OCI-LY7 (cell line): Measurements from ENCODE around the gene DNAL1. TPM values are rescaled to one million over a fixed set of nuclear protein-coding genes. Genes with fewer than 3 reads are reported as not detected.

Experiments
- BruUV-seq: library from RNA; stranded (reverse); fragments of 400-500 nt; replicated peaks from 2 replicates; lab custom pipeline; 2021; lab: Mats Ljungman, UMichigan
- CTCF ChIA-PET: fragments of 300-600 bp; sonication (Branson Sonifier 250); formaldehyde crosslinking; loops from one replicate; lab custom pipeline; 2022; ENCODE audit warnings: antibody characterized with exemption; ENCODE audit not compliant: unreplicated experiment; lab: Charles Lee
- POLR2A ChIA-PET: fragments of 300-600 bp; sonication (Branson Sonifier 250); formaldehyde crosslinking; loops from one replicate; lab custom pipeline; 2022; ENCODE audit warnings: antibody characterized with exemption; lab: Charles Lee
- DNase-seq: peaks from one replicate; pipeline ENCODE4 v3.0.0-alpha.2; 2015; ENCODE audit warnings: low spot score
- H2AFZ ChIP-seq: fragments of 200-600 bp; sonication (generic), shearing (Covaris generic); 2 replicates; pipeline ENCODE4 v1.6.1; 2014; ENCODE audit warnings: mild to moderate bottlenecking, antibody characterized with exemption, low read length, moderate library complexity
- H3K27ac ChIP-seq: fragments of 200-600 bp; sonication (generic); 2 replicates; pipeline ENCODE4 v1.5.1; 2014; ENCODE audit warnings: mixed run types, low read depth, mild to moderate bottlenecking, moderate library complexity, low read length, inconsistent platforms; ENCODE audit not compliant: poor library complexity, severe bottlenecking
- H3K36me3 ChIP-seq: fragments of 200-600 bp; sonication (generic); 2 replicates; pipeline ENCODE4 v1.6.1; 2014; ENCODE audit warnings: mild to moderate bottlenecking, antibody characterized with exemption, low read length, moderate library complexity, mixed read lengths; ENCODE audit not compliant: insufficient read depth
- H3K4me1 ChIP-seq: fragments of 200-600 bp; sonication (generic); 2 replicates; pipeline ENCODE4 v1.5.1; 2014; ENCODE audit warnings: mild to moderate bottlenecking, low read length; ENCODE audit not compliant: insufficient read depth, poor library complexity, severe bottlenecking
- H3K4me2 ChIP-seq: fragments of 200-600 bp; sonication (generic); 2 replicates; pipeline ENCODE4 v1.6.1; 2014; ENCODE audit warnings: mild to moderate bottlenecking, low read length
- H3K4me3 ChIP-seq: fragments of 200-600 bp; sonication (generic); 2 replicates; pipeline ENCODE4 v1.5.1; 2014; ENCODE audit warnings: mild to moderate bottlenecking, low read depth, low read length; ENCODE audit not compliant: poor library complexity, severe bottlenecking
- H3K79me2 ChIP-seq: fragments of 200-600 bp; sonication (generic); 2 replicates; pipeline ENCODE4 v1.6.1; 2016; ENCODE audit warnings: low read depth, mild to moderate bottlenecking, low read length, moderate library complexity, mixed read lengths; ENCODE audit not compliant: insufficient read depth
- H3K9me2 ChIP-seq: fragments of 200-600 bp; sonication (generic); 2 replicates; pipeline ENCODE4 v1.6.1; 2016; ENCODE audit warnings: mild to moderate bottlenecking, low read length, mixed read lengths; ENCODE audit not compliant: insufficient read depth
- H3K9me3 ChIP-seq: fragments of 200-600 bp; sonication (generic); 2 replicates; pipeline ENCODE4 v1.6.1; 2014; ENCODE audit warnings: mild to moderate bottlenecking, mixed run types, low read length, mixed read lengths
- H4K20me1 ChIP-seq: fragments of 200-600 bp; sonication (generic); 2 replicates; pipeline ENCODE4 v1.6.1; 2014; ENCODE audit warnings: mild to moderate bottlenecking, antibody characterized with exemption, low read length, moderate library complexity, mixed read lengths; ENCODE audit not compliant: insufficient read depth
- EZH2phosphoT487 ChIP-seq: fragments of 200-600 bp; sonication (generic); IDR thresholded peaks from 2 replicates; pipeline ENCODE4 v1.6.1; 2018; ENCODE audit warnings: low read depth, borderline replicate concordance, mild to moderate bottlenecking, mixed run types, antibody characterized with exemption, low read length, moderate library complexity, mixed read lengths
- intact Hi-C: fragments of 100-400 bp; cut with micrococcal nuclease; formaldehyde crosslinking; loops from one replicate; pipeline ENCODE4 v1.10.0; 2022; ENCODE audit not compliant: unreplicated experiment
- total RNA-seq, 2 experiments: library from RNA; depleted of rRNA in 1 of 2; stranded (reverse); fragments of >200 nt in 1 of 2; shearing (Covaris generic) in 1 of 2; gene quantifications; 2 replicates each; pipeline ENCODE4 v1.2.3, GENCODE V29; 2014 to 2022
- TF ChIP-seq, protein P1 (sequence below): fragments of 200-600 bp; sonication (generic); conservative IDR thresholded peaks from 2 replicates; pipeline ENCODE4 v1.5.1; 2014; ENCODE audit warnings: mild to moderate bottlenecking, antibody characterized with exemption, low read length, moderate library complexity, mixed read lengths

DNAL1 gene
- total RNA-seq, 2 experiments from 2014 or later = 5.6 to 7.5 TPM

DNA sequence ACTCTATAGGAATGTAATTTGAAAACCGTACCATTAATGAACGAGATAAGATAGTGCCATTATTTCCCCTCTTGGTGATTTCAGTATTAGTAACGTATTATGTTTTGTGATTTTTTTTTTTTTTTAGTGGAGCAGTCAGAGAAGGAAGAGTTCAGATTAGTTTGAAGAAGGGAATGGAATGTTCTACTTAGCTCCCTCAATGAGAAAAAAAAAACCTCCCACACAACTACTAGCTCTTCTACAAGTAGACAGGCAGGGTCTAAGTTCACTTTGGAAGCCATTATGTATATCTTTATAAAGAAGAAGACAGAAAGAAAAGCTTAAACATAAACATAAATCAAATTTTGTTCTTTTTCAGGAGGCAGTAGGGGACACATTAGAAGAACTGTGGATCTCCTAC, 42.1 kb downstream of the DNAL1 start:
- H3K36me3 ChIP-seq = no peaks in the 10 kb centered on the region
- no peak overlapping the region for H3K27ac ChIP-seq
- no TSS peak for BruUV-seq
- no peak overlapping the region for H3K4me2 ChIP-seq
- H4K20me1 ChIP-seq = no peaks in the 10 kb centered on the region
- no peaks in the 10 kb centered on the region for H3K4me1 ChIP-seq
- no peaks in the 10 kb centered on the region for H3K79me2 ChIP-seq
- no peak overlapping the region for H3K4me3 ChIP-seq
- H3K9me2 ChIP-seq = no peaks in the 10 kb centered on the region
- DNase-seq = no peak
- CTCF ChIA-PET = no interaction called here
- H3K9me3 ChIP-seq = no peaks in the 10 kb centered on the region
- intact Hi-C loops = no loop called here
- POLR2A ChIA-PET = interaction anchor here (0.6 to 0.7 kb wide), 3 partner anchors 15 to 282 kb away, joined by 3 to 4 read pairs (median 3); no protein-coding TSS in a partner anchor
- TF ChIP-seq, protein P1, sequence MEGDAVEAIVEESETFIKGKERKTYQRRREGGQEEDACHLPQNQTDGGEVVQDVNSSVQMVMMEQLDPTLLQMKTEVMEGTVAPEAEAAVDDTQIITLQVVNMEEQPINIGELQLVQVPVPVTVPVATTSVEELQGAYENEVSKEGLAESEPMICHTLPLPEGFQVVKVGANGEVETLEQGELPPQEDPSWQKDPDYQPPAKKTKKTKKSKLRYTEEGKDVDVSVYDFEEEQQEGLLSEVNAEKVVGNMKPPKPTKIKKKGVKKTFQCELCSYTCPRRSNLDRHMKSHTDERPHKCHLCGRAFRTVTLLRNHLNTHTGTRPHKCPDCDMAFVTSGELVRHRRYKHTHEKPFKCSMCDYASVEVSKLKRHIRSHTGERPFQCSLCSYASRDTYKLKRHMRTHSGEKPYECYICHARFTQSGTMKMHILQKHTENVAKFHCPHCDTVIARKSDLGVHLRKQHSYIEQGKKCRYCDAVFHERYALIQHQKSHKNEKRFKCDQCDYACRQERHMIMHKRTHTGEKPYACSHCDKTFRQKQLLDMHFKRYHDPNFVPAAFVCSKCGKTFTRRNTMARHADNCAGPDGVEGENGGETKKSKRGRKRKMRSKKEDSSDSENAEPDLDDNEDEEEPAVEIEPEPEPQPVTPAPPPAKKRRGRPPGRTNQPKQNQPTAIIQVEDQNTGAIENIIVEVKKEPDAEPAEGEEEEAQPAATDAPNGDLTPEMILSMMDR = no peak
- TF ChIP-seq EZH2phosphoT487 = no peak
- no peak overlapping the region for H2AFZ ChIP-seq

- Histone ChIP-seq H3K9me2 (no peaks in the 10 kb centered on the region), H3K4me1 (no peaks in the 10 kb centered on the region), H3K9me3 (no peaks in the 10 kb centered on the region), H3K79me2 (no peaks in the 10 kb centered on the region), H3K27ac (no peak overlapping the region), H3K36me3 (no peaks in the 10 kb centered on the region), H3K4me3 (no peak overlapping the region), H2AFZ (no peak overlapping the region), H4K20me1 (no peaks in the 10 kb centered on the region), H3K4me2 (no peak overlapping the region)
- intact Hi-C loops = no loop called here
- POLR2A ChIA-PET = no interaction called here
- no peak for DNase-seq
- TF ChIP-seq, protein P1 = no peak
- no peak for TF ChIP-seq EZH2phosphoT487
- no TSS peak for BruUV-seq
- CTCF ChIA-PET = no interaction called here
Measured at GRCh38 chr14:73694083-73694482, 49.3 kb downstream of the DNAL1 start.

GRCh38 chr14:73695082-73695481, 50.3 kb downstream of the DNAL1 start:
- Histone ChIP-seq H3K9me2 (no peaks in the 10 kb centered on the region), H3K4me2 (no peak overlapping the region), H3K9me3 (no peaks in the 10 kb centered on the region), H3K27ac (no peak overlapping the region), H3K36me3 (no peaks in the 10 kb centered on the region), H3K79me2 (no peaks in the 10 kb centered on the region), H3K4me3 (no peak overlapping the region), H4K20me1 (no peaks in the 10 kb centered on the region), H3K4me1 (no peaks in the 10 kb centered on the region), H2AFZ (no peak overlapping the region)
- no TSS peak for BruUV-seq
- ChIA-PET CTCF (no interaction called here), POLR2A (no interaction called here)
- DNase-seq = no peak
- no peak for TF ChIP-seq EZH2phosphoT487
- TF ChIP-seq, protein P1 = no peak
- intact Hi-C loops = no loop called here
